AG04449 (cell line): Measurements from ENCODE around the gene KIAA1328.

Experiments used
- CTCF ChIA-PET: fragments of 350-600 bp; formaldehyde crosslinking; extraction: SDS; loops from one replicate; lab custom pipeline; 2021; ENCODE audit warnings: antibody characterized with exemption; lab: Yijun Ruan, JAX
- POLR2A ChIA-PET: fragments of 400-600, 350-600 bp; formaldehyde crosslinking; extraction: SDS; loops from one replicate; lab custom pipeline; 2020; ENCODE audit warnings: antibody characterized with exemption, inconsistent platforms; lab: Yijun Ruan, JAX
- DNase-seq: peaks from one replicate; pipeline ENCODE4 v3.0.0-alpha.2; 2010; ENCODE audit warnings: low read depth, low spot score
- H3K4me3 ChIP-seq: 2 replicates; pipeline ENCODE4 v1.5.1; 2011; ENCODE audit warnings: low read depth, mild to moderate bottlenecking, control low read depth, low read length
- TF ChIP-seq, protein P1 (sequence below): IDR thresholded peaks from one replicate; pipeline ENCODE4 v1.5.1; 2011; ENCODE audit warnings: mild to moderate bottlenecking, moderate library complexity, low read length, control low read depth, inconsistent platforms; ENCODE audit not compliant: insufficient read depth; ENCODE audit errors: missing control alignments

Gene KIAA1328

DNA sequence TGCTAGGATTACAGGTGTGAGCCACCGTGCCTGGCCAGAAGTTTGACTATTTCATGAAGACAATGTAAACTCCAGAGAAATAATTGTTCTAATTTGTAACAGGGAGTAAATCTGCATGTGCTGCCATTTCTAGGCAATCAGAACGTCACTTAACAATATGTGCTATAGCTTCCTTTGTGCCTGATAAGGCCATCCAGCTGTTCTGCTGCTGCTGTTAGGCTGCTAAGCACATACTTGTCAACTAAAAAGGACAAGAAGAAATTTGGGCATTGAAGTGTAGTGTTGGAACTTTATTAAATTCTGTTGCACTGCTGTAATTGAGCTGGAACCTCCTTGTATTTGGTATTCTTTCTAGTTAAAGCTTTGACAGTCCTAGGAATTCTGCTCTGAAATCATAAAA is 57.1 kb downstream of the KIAA1328 start:
- CTCF ChIA-PET, result no interaction called here
- no peak overlapping the region for H3K4me3 ChIP-seq
- DNase-seq, result no peak
- POLR2A ChIA-PET, result no interaction called here
- TF ChIP-seq, protein P1, sequence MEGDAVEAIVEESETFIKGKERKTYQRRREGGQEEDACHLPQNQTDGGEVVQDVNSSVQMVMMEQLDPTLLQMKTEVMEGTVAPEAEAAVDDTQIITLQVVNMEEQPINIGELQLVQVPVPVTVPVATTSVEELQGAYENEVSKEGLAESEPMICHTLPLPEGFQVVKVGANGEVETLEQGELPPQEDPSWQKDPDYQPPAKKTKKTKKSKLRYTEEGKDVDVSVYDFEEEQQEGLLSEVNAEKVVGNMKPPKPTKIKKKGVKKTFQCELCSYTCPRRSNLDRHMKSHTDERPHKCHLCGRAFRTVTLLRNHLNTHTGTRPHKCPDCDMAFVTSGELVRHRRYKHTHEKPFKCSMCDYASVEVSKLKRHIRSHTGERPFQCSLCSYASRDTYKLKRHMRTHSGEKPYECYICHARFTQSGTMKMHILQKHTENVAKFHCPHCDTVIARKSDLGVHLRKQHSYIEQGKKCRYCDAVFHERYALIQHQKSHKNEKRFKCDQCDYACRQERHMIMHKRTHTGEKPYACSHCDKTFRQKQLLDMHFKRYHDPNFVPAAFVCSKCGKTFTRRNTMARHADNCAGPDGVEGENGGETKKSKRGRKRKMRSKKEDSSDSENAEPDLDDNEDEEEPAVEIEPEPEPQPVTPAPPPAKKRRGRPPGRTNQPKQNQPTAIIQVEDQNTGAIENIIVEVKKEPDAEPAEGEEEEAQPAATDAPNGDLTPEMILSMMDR, result no peak

DNA sequence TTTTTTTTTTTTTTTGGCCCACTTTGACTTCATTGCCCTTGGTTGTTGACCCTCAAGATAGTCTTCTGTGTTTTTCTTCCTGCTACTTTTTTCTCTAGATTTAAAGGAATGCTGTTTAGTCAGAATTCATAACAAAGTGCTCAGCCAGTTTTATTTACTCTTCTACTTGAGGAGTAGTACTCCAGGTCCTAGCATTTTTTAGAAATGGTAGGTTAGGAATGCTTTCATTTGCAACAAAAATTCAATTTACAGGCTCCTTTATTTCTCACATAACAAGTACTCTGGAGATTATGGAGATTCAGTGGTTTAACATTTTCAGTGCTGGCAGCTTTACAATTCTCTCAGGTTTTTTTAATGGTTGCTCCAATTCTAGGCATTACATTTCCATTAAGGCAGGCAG is 58.2 kb downstream of the KIAA1328 start:
- no peak overlapping the region for H3K4me3 ChIP-seq
- TF ChIP-seq, protein P1, result no peak
- CTCF ChIA-PET, result interaction anchor here (1.8 kb wide), 1 partner anchor 55 kb away, joined by 5 read pairs; no protein-coding TSS in a partner anchor
- POLR2A ChIA-PET, result no interaction called here
- DNase-seq, result no peak

DNA sequence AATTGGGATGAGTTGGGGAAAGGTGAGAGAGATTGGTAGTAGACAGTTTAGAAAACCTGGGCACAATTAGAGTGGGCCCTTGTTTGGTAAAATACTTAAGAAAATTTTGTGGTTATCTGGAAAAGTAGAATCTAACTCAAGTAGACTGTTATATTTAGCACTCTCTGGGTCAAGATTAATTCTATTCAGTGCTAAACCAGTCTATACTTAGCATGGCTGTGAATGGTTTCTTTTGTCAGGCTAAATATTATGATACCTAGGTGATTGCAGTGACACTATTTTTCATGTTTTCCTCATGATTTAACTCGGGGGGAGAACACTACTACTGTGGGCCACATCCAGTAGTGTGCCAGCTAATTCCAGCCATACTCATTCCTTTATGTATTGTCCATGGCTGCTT is 58.9 kb downstream of the KIAA1328 start:
- TF ChIP-seq, protein P1, result no peak
- H3K4me3 ChIP-seq, result no peak overlapping the region
- CTCF ChIA-PET, result interaction anchor here (1.8 kb wide), 1 partner anchor 54 kb away, joined by 5 read pairs; no protein-coding TSS in a partner anchor
- POLR2A ChIA-PET, result no interaction called here
- DNase-seq, result no peak

DNA sequence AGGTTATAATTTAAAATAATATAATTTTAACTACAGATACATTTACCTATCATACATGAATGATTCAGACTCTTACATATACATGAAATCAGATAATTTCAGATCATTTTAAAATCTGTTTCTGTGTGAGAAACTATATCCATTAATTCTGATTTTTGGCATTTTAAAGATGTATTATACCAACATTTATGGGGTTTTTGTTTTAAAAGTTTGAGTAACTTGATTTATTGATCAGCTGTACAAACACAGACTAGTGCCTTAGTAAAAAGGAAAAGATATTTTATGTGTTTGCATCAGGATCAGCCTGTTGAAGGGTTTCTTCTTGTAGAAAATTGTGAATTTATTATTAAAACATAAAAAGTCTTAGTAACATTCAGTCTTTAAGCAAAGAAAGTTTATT is 59.9 kb downstream of the KIAA1328 start:
- no peak overlapping the region for H3K4me3 ChIP-seq
- ChIA-PET CTCF (no interaction called here), POLR2A (no interaction called here)
- TF ChIP-seq, protein P1, result no peak
- no peak for DNase-seq

DNA sequence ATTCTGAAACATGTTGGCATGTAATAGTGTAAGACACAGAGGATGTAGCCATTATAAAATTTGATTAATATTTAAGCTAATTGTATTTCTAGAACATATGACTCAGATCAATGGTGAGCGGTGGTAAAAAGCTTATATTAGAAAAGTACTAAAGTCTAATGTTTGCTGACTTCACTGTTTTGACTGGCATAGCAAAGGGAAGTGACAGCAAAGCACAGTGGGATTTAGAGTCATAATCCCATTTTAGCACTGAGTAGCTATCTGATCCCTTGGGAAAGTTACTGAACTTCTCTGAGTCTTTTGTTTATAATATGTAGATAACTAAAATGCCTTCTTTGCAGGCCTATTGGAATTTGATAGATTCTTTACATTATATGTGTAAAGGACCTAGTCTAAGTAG is 60.4 kb downstream of the KIAA1328 start:
- CTCF ChIA-PET, result no interaction called here

DNA sequence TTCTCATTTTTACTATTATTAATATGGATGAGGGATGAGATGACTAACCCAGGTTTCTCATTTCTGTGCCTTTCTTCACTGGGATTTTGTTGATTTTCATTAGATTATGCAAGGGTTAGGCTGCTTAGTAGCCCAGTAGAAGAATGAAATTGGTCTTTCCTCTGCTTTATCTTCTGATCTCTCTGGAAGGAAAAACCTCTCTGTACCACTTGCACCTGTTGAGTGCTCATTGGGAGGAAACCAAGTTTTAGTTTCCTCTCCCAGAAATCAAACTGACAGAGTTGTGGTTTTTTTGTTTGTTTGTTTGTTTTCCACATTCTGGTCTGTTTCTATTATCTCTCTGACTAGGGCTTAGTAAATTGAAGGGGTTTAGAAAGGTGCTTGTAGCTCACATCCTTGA is 60.8 kb downstream of the KIAA1328 start:
- no peak overlapping the region for H3K4me3 ChIP-seq
- no peak for DNase-seq
- ChIA-PET POLR2A (no interaction called here), CTCF (no interaction called here)
- TF ChIP-seq, protein P1, result no peak

More for the DNA sequence above, 60.4 kb downstream of the KIAA1328 start:
- no peak for DNase-seq
- TF ChIP-seq, protein P1, result no peak
- POLR2A ChIA-PET, result no interaction called here
- H3K4me3 ChIP-seq, result no peak overlapping the region
